CD14-positive monocyte (primary cell): ENCODE data around the gene ZFHX3. TPM values are rescaled to one million over a fixed set of nuclear protein-coding genes. Genes with fewer than 3 reads are reported as not detected.
A peak's percentile ranks its signal among the peaks of the same experiment; 100 is the strongest.

Source experiments
- DNase-seq, 3 donors: peaks; one replicate each; pipeline ENCODE4 v3.0.0-alpha.2; 2011 to 2022
- H2AFZ ChIP-seq: 2 replicates; pipeline ENCODE4 v1.6.0; 2012; ENCODE audit warnings: mild to moderate bottlenecking, low read depth, low read length, inconsistent platforms; ENCODE audit not compliant: insufficient read depth, poor library complexity, severe bottlenecking
- H3K27ac ChIP-seq, 2 donors: 1 replicate in 1 of 2; 2 replicates in 1 of 2; pipeline ENCODE4 v1.5.1; 2012 to 2013; ENCODE audit warnings: low read length in 2 of 2, control low read depth in 1 of 2, inconsistent platforms in 1 of 2, low read depth in 1 of 2, mild to moderate bottlenecking in 1 of 2
- H3K27me3 ChIP-seq, 2 donors: one replicate each; pipeline versions ENCODE4 v1.6.0 to v1.6.1; 2011 to 2013; ENCODE audit warnings: low read length in 2 of 2; ENCODE audit not compliant: control insufficient read depth in 2 of 2, insufficient read depth in 2 of 2
- H3K36me3 ChIP-seq, 2 donors: replicated peaks in 1 of 2; 1 replicate in 1 of 2; 2 replicates in 1 of 2; pipeline versions ENCODE4 v1.5.1 to v1.6.1; 2012 to 2013; ENCODE audit warnings: low read length in 2 of 2, control low read depth in 1 of 2, inconsistent platforms in 1 of 2, mild to moderate bottlenecking in 1 of 2; ENCODE audit not compliant: insufficient read depth in 2 of 2, control insufficient read depth in 1 of 2
- H3K4me1 ChIP-seq, 2 donors: 1 replicate in 1 of 2; 2 replicates in 1 of 2; pipeline versions ENCODE4 v1.5.1 to v1.6.1; 2012 to 2013; ENCODE audit warnings: low read length in 2 of 2, control low read depth in 1 of 2, inconsistent platforms in 1 of 2, mild to moderate bottlenecking in 1 of 2, moderate library complexity in 1 of 2; ENCODE audit not compliant: insufficient read depth in 2 of 2, control insufficient read depth in 1 of 2
- H3K4me2 ChIP-seq: replicated peaks from 2 replicates; pipeline ENCODE3; 2012; ENCODE audit warnings: low read length, moderate library complexity, mild to moderate bottlenecking; ENCODE audit not compliant: poor library complexity, severe bottlenecking; ENCODE audit errors: extremely low read depth
- H3K4me3 ChIP-seq, 3 experiments: fragments of 200-600 bp in 1 of 3; sonication (generic) in 1 of 3; replicated peaks in 1 of 3; 1 replicate in 2 of 3; 2 replicates in 1 of 3; pipeline ENCODE4 v1.5.1; 2011 to 2013; ENCODE audit warnings: low read length in 3 of 3, mild to moderate bottlenecking in 3 of 3, control low read depth in 2 of 3, low read depth in 2 of 3, inconsistent platforms in 1 of 3, moderate library complexity in 1 of 3
- H3K79me2 ChIP-seq: 2 replicates; pipeline ENCODE4 v1.6.0; 2012; ENCODE audit warnings: mild to moderate bottlenecking, control low read depth, inconsistent platforms, low read length, moderate library complexity; ENCODE audit not compliant: insufficient read depth
- H3K9ac ChIP-seq: 2 replicates; pipeline ENCODE4 v1.6.0; 2017; ENCODE audit warnings: low read length, mild to moderate bottlenecking; ENCODE audit not compliant: insufficient read depth, poor library complexity, severe bottlenecking
- H3K9me3 ChIP-seq, 2 donors: replicated peaks in 1 of 2; 1 replicate in 1 of 2; 2 replicates in 1 of 2; pipeline versions ENCODE4 v1.5.1 to v1.6.1; 2012 to 2013; ENCODE audit warnings: low read length in 2 of 2, control low read depth in 1 of 2; ENCODE audit not compliant: control insufficient read depth in 1 of 2, insufficient read depth in 1 of 2
- H4K20me1 ChIP-seq: 2 replicates; pipeline ENCODE4 v1.6.0; 2012; ENCODE audit warnings: mild to moderate bottlenecking, low read length, control low read depth, moderate library complexity; ENCODE audit not compliant: insufficient read depth
- H3K27ac Mint-ChIP-seq, 7 donors: one replicate each; pipeline ENCODE4 v1.8.0; 2020; ENCODE audit warnings: mild to moderate bottlenecking in 7 of 7, mixed read lengths in 7 of 7, moderate library complexity in 6 of 7, inconsistent platforms in 2 of 7
- H3K27me3 Mint-ChIP-seq, 3 donors: one replicate each; pipeline ENCODE4 v1.8.0; 2021 to 2022; ENCODE audit warnings: low read depth in 3 of 3, mild to moderate bottlenecking in 3 of 3, mixed read lengths in 3 of 3, moderate library complexity in 3 of 3, inconsistent platforms in 1 of 3
- H3K36me3 Mint-ChIP-seq, 2 donors: one replicate each; pipeline ENCODE4 v1.8.0; 2020; ENCODE audit warnings: mixed read lengths in 2 of 2, inconsistent platforms in 1 of 2, mild to moderate bottlenecking in 1 of 2
- H3K4me1 Mint-ChIP-seq: one replicate; pipeline ENCODE4 v1.8.0; 2020; ENCODE audit warnings: mild to moderate bottlenecking, mixed read lengths
- H3K4me3 Mint-ChIP-seq, 2 donors: one replicate each; pipeline ENCODE4 v1.8.0; 2020; ENCODE audit warnings: mild to moderate bottlenecking in 2 of 2, mixed read lengths in 2 of 2, moderate library complexity in 1 of 2
- H3K9me3 Mint-ChIP-seq, 7 donors: one replicate each; pipeline ENCODE4 v1.8.0; 2020 to 2022; ENCODE audit warnings: mixed read lengths in 7 of 7, mild to moderate bottlenecking in 6 of 7, moderate library complexity in 6 of 7, inconsistent platforms in 2 of 7
- CTCF ChIP-seq: fragments of 200-600 bp; IDR thresholded peaks from one replicate; pipeline ENCODE4 v1.8.0; 2022; ENCODE audit warnings: antibody characterized with exemption, mild to moderate bottlenecking
- WGBS: methylation state at CpG from one replicate; pipeline ENCODE4 v1.1.5; 2013; ENCODE audit warnings: missing lambda C conversion rate; ENCODE audit not compliant: insufficient coverage; 5-methylcytosine and 5-hydroxymethylcytosine counted together
- intact Hi-C, 2 donors: fragments of 100-400 bp; cut with micrococcal nuclease; formaldehyde crosslinking; loops; one replicate each; pipeline versions ENCODE4 v1.15.0 to v1.15.1; 2023
- polyA plus RNA-seq, 3 donors: library from polyadenylated mRNA; depleted of rRNA in 1 of 3; unstranded in 2 of 3; stranded (reverse) in 1 of 3; fragments of 300-500 nt in 2 of 3; fragments of >200 nt in 1 of 3; fragmentation: Illumina TruSeq in 2 of 3; gene quantifications; 1 replicate in 2 of 3; 2 replicates in 1 of 3; pipeline ENCODE4 v1.2.3, GENCODE V29; 2012 to 2021

Gene ZFHX3
- polyA plus RNA-seq, 3 donors, result 0.42 to 4.2 (median 0.43) TPM

GRCh38 chr16:72783716-72784318, 264.1 kb downstream of the ZFHX3 start:
- Mint-ChIP-seq H3K36me3 (peaks cover 3 to 6% of the 10 kb centered on the region in 2 donors), H3K4me1 (peaks cover 20% of the 10 kb centered on the region), H3K27me3 (peaks cover 1 to 7% (median 4%) of the 10 kb centered on the region in 3 donors), H3K4me3 (no peak overlapping the region), H3K9me3 (no peaks in the 10 kb centered on the region), H3K27ac (peak overlapping the region in 1 of 7 donors; percentile 16)
- Histone ChIP-seq H3K4me2 (no peak overlapping the region), H3K79me2 (no peaks in the 10 kb centered on the region), H2AFZ (no peak overlapping the region), H3K36me3 (no peaks in the 10 kb centered on the region), H3K9ac (no peak overlapping the region), H3K27me3 (no peaks in the 10 kb centered on the region), H3K4me3 (no peak overlapping the region), H3K9me3 (no peaks in the 10 kb centered on the region), H3K27ac (no peak overlapping the region), H3K4me1 (peaks cover 15 to 17% of the 10 kb centered on the region in 2 donors), H4K20me1 (no peaks in the 10 kb centered on the region)
- DNase-seq, result no peak
- intact Hi-C loops, result loop anchor here in 1 of 2 donors (10.0 kb wide), 1 partner anchor 119 kb away; no protein-coding TSS in a partner anchor
- TF ChIP-seq CTCF, result no peak
- no CpG with 5 or more reads among the region's 4 CpGs for WGBS

- H3K4me1 ChIP-seq, result no peaks in the 10 kb centered on the region
- WGBS, result no CpG with 5 or more reads among the region's 1 CpG
- no peak for DNase-seq
- peaks cover 0 to 10% (median 2%) of the 10 kb centered on the region in 7 donors for H3K9me3 Mint-ChIP-seq
- no peaks in the 10 kb centered on the region for H3K27me3 ChIP-seq
- no peak overlapping the region for H3K4me3 ChIP-seq
- intact Hi-C loops, result no loop called here
- H3K27ac Mint-ChIP-seq, result no peak overlapping the region
- H3K4me1 Mint-ChIP-seq, result no peaks in the 10 kb centered on the region
- no peak overlapping the region for H2AFZ ChIP-seq
- no peaks in the 10 kb centered on the region for H3K27me3 Mint-ChIP-seq
- peaks cover 2 to 3% of the 10 kb centered on the region in 2 donors for H3K36me3 Mint-ChIP-seq
- no peak overlapping the region for H3K27ac ChIP-seq
- no peaks in the 10 kb centered on the region for H3K79me2 ChIP-seq
- no peaks in the 10 kb centered on the region for H4K20me1 ChIP-seq
- H3K4me3 Mint-ChIP-seq, result no peak overlapping the region
- peaks cover 0 to 8% of the 10 kb centered on the region in 2 donors for H3K9me3 ChIP-seq
- no peak for TF ChIP-seq CTCF
- H3K9ac ChIP-seq, result no peak overlapping the region
- no peaks in the 10 kb centered on the region for H3K36me3 ChIP-seq
- H3K4me2 ChIP-seq, result no peak overlapping the region
Measured at GRCh38 chr16:72769876-72770275, 278.1 kb downstream of the ZFHX3 start.
